HFF-Myc (cell line): ENCODE results near the gene RBP3.

ENCODE experiments used
- DNase-seq: peaks from one replicate; pipeline ENCODE4 v3.0.0-alpha.2; 2011; ENCODE audit warnings: low read depth; ENCODE audit errors: extremely low read depth
- H3K4me3 ChIP-seq: replicated peaks from 2 replicates; pipeline ENCODE4 v1.5.1; 2011; ENCODE audit warnings: low read depth, mild to moderate bottlenecking, control low read depth, low read length
- TF ChIP-seq, protein P1 (sequence below): IDR thresholded peaks from 2 replicates; pipeline ENCODE4 v1.5.1; 2012; ENCODE audit warnings: mild to moderate bottlenecking, low read depth, low read length, control low read depth; ENCODE audit errors: missing control alignments

Gene RBP3

DNA sequence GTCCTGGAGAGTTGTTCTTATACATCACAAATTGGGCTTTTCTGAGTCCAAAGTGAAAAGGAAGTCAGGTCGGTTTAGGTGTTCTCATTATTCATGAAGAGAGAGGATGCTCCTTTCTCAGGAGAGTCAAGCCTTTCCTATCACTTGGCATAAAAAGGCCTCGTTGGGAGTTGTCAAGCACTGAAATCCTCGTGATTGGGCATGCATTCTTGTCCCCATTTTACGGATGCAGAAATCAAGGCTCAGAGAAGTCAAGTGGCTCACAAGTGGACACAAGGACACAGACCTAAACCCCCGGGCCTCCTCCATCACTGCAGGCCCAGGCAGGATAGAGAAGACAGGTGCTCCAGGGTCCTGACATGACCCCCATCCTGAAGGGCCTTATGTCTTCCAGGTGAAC, 8.5 kb downstream of the RBP3 start:
- no peak for DNase-seq
- TF ChIP-seq, protein P1, sequence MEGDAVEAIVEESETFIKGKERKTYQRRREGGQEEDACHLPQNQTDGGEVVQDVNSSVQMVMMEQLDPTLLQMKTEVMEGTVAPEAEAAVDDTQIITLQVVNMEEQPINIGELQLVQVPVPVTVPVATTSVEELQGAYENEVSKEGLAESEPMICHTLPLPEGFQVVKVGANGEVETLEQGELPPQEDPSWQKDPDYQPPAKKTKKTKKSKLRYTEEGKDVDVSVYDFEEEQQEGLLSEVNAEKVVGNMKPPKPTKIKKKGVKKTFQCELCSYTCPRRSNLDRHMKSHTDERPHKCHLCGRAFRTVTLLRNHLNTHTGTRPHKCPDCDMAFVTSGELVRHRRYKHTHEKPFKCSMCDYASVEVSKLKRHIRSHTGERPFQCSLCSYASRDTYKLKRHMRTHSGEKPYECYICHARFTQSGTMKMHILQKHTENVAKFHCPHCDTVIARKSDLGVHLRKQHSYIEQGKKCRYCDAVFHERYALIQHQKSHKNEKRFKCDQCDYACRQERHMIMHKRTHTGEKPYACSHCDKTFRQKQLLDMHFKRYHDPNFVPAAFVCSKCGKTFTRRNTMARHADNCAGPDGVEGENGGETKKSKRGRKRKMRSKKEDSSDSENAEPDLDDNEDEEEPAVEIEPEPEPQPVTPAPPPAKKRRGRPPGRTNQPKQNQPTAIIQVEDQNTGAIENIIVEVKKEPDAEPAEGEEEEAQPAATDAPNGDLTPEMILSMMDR, result no peak
- H3K4me3 ChIP-seq, result no peak overlapping the region

GRCh38 chr10:47357131-47357582, 9.0 kb downstream of the RBP3 start:
- TF ChIP-seq, protein P1, result no peak
- no peak overlapping the region for H3K4me3 ChIP-seq
- no peak for DNase-seq

- no peak for DNase-seq
- TF ChIP-seq, protein P1, result no peak
- no peak overlapping the region for H3K4me3 ChIP-seq
Observed at GRCh38 chr10:47357911-47358310, 9.7 kb downstream of the RBP3 start.

DNA sequence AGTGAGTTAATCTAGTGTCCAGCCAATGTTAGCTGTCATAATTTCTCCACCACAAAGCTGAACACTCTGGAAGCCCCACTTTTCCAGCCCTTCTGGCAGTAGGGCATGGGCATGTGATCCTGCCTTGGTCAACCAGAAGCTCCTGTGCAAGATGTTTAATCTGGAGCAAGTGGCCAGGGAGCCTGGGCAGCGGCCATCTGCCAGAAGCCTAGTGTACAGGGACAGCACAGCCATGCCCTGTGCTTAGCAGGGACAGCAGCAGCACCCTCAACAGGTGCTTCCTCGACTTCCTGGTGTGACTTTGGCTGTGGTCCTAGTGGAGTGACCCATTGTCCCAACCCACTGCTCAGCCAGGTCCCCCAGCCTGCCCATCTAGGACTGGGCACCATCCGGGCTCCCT, 10.3 kb downstream of the RBP3 start:
- H3K4me3 ChIP-seq, result no peak overlapping the region
- TF ChIP-seq, protein P1, result no peak
- DNase-seq, result no peak

- TF ChIP-seq, protein P1, result no peak
- DNase-seq, result no peak
Observed at GRCh38 chr10:47359101-47359500, 10.9 kb downstream of the RBP3 start.

DNA sequence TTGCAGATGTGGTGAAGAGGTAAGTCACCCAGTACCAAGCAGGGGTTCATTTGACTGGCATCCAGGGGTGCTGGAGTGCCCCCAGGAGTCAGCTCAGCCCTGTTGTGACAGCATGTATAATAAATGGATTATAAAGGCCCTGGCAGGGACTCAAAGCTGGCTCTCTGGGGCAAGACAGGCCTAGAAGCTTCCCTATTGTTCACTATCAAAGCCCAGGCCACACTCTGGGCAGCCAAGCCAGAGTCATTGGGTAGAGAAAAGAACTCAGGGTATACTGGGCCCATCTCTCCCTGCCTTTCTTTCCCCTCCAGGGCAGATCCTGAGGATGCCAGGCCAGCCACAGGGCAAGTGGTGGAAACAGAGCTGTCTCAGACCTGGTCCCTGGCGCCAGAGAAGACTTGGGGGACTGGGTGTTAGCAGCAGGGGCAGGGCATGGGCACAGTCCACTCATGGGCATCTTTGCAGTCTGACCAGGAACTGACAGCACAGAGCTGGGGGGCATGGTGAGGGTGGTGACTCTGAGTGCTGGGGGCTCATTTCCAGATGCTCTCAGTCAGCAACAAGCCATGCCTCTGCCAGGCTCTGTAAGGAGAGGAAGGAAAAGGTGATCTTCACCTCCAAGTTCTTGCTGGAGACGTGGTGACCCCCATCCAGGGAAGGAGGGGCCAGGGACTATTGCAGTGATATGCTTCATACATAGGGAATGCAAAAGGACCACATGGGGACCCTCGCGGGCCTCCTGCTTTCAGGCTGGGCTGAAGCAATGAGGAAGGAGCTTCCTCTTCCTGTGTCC, 11.7 kb downstream of the RBP3 start:
- TF ChIP-seq, protein P1, result no peak
- no peak overlapping the region for H3K4me3 ChIP-seq
- DNase-seq, result no peak

More at GRCh38 chr10:47359101-47359500, 10.9 kb downstream of the RBP3 start:
- no peak overlapping the region for H3K4me3 ChIP-seq
